ENCODE measurements around the gene CACHD1. TPM values are rescaled to one million over a fixed set of nuclear protein-coding genes. Genes with fewer than 3 reads are reported as not detected.

CACHD1 gene
- total and polyA plus RNA-seq, 8 donors = 11.3 to 38.0 (median 32.7) TPM

GRCh38 chr1:64492424-64492823, 22.5 kb downstream of the CACHD1 start:
- no peak for TF ChIP-seq CTCF (IDR thresholded peaks at IDR 0.05)
- Histone ChIP-seq H3K27me3 (no peaks in the 10 kb centered on the region), H3K4me1 (no peaks in the 10 kb centered on the region), H3K4me3 (no peak overlapping the region), H3K36me3 (no peaks in the 10 kb centered on the region), H3K27ac (no peak overlapping the region), H3K9me3 (no peaks in the 10 kb centered on the region)
- DNase-seq (no peak), ATAC-seq (no peak)
- intact Hi-C loops (cut with DNase I) = no loop called here

DNA sequence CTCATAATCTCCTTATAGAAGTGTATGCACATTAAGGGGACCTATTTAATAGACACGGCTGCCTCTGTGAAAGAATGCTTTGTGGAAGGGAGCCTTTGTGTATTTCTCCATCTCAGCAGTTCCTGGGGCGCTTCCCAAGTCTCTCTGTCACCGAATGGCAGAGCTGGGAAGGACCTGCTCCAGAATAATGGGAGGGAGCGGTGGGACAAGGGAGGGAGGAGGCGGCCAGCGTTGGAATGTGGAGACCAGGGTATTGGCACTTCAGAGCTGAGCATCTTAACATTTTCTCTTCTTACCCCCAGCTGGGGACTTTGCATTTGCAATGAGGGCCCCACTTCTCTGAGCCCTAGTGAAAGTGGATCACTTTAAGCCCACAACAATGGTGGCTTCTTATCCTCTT, 23.9 kb downstream of the CACHD1 start:
- H3K4me1 ChIP-seq = no peaks in the 10 kb centered on the region
- no peak for TF ChIP-seq CTCF (IDR thresholded peaks at IDR 0.05)
- ATAC-seq = no peak
- intact Hi-C loops (cut with DNase I) = no loop called here
- H3K36me3 ChIP-seq = no peaks in the 10 kb centered on the region
- H3K27me3 ChIP-seq = no peaks in the 10 kb centered on the region
- H3K9me3 ChIP-seq = no peaks in the 10 kb centered on the region
- H3K27ac ChIP-seq = no peak overlapping the region
- no peak for DNase-seq
- no peak overlapping the region for H3K4me3 ChIP-seq

DNA sequence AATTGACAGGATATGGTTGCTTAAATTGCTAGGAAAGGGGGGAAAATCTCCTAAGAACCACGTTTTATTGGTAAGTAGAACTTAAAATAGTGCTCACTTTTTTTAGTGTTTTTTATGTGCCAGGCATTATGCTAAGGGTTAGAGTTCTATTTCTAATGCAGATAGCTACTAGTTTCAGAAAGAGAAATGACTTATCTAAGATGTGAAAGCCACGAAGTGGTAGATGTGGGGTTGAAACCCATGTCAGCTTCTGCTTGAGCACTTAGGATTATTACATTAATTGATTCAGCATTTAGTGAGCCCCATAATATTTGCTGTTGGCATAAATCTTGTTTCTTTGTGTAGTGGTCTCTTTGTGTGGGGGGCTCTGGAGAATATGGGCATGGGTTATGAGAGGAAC, 24.7 kb downstream of the CACHD1 start:
- TF ChIP-seq CTCF (IDR thresholded peaks at IDR 0.05) = no peak
- ATAC-seq (no peak), DNase-seq (no peak)
- no peaks in the 10 kb centered on the region for H3K9me3 ChIP-seq
- no peak overlapping the region for H3K4me3 ChIP-seq
- no peaks in the 10 kb centered on the region for H3K27me3 ChIP-seq
- intact Hi-C loops (cut with DNase I) = no loop called here
- no peaks in the 10 kb centered on the region for H3K4me1 ChIP-seq
- H3K27ac ChIP-seq = no peak overlapping the region
- no peaks in the 10 kb centered on the region for H3K36me3 ChIP-seq

DNA sequence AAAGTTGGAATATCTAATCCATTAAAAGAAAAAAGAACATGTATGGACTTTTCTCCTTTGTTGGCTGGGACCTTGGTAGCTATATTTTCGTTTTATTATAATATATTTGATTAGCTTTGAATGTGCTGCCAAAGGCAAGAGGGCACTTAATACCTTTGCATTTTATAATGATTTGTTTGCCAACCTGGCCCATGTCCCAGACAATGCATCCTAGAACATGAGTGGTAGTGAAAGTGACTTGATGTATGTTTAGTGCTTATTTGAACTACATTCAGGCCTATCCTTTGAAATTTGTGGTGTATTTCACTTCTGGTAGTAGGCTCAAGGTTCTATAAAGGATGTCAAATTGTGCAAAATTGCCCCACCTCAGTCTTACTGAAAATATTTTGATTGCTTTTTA, 25.9 kb downstream of the CACHD1 start:
- Histone ChIP-seq H3K36me3 (no peaks in the 10 kb centered on the region), H3K4me3 (no peak overlapping the region), H3K27ac (no peak overlapping the region), H3K9me3 (no peaks in the 10 kb centered on the region), H3K27me3 (no peaks in the 10 kb centered on the region), H3K4me1 (no peaks in the 10 kb centered on the region)
- DNase-seq (peak in 1 of 4 donors; percentile 54), ATAC-seq (peak; percentile 56)
- intact Hi-C loops (cut with DNase I) = no loop called here
- no peak for TF ChIP-seq CTCF (IDR thresholded peaks at IDR 0.05)

GRCh38 chr1:64496606-64497005, 26.7 kb downstream of the CACHD1 start:
- DNase-seq (no peak), ATAC-seq (no peak)
- H3K4me3 ChIP-seq = no peak overlapping the region
- no peaks in the 10 kb centered on the region for H3K4me1 ChIP-seq
- intact Hi-C loops (cut with DNase I) = no loop called here
- TF ChIP-seq CTCF (IDR thresholded peaks at IDR 0.05) = no peak
- H3K36me3 ChIP-seq = no peaks in the 10 kb centered on the region
- no peaks in the 10 kb centered on the region for H3K27me3 ChIP-seq
- no peaks in the 10 kb centered on the region for H3K9me3 ChIP-seq
- H3K27ac ChIP-seq = no peak overlapping the region
